A549 treated with AZD9567 at 1 μM for 4 hours (cell line): ENCODE measurements around the gene UCN2. TPM values are rescaled to one million over a fixed set of nuclear protein-coding genes. Genes with fewer than 3 reads are reported as not detected.

Experiments used
- total RNA-seq: library from RNA; stranded (reverse); fragments of 200-300 nt; extraction: Qiagen RNA extraction; gene quantifications from 5 replicates; pipeline ENCODE4 v1.2.3, GENCODE V29; 2022; ENCODE audit not compliant: insufficient read depth

The UCN2 gene, protein sequence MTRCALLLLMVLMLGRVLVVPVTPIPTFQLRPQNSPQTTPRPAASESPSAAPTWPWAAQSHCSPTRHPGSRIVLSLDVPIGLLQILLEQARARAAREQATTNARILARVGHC
- total RNA-seq, result 5.2 to 10.0 TPM (median 9.6 TPM) in 5 replicates

GRCh38 chr3:48563382-48563918, at the start of gene UCN2:
TSS of gene UCN2 (minus strand) at chr3:48563781. CDS start at chr3:48563124, 657 bp downstream.

DNA sequence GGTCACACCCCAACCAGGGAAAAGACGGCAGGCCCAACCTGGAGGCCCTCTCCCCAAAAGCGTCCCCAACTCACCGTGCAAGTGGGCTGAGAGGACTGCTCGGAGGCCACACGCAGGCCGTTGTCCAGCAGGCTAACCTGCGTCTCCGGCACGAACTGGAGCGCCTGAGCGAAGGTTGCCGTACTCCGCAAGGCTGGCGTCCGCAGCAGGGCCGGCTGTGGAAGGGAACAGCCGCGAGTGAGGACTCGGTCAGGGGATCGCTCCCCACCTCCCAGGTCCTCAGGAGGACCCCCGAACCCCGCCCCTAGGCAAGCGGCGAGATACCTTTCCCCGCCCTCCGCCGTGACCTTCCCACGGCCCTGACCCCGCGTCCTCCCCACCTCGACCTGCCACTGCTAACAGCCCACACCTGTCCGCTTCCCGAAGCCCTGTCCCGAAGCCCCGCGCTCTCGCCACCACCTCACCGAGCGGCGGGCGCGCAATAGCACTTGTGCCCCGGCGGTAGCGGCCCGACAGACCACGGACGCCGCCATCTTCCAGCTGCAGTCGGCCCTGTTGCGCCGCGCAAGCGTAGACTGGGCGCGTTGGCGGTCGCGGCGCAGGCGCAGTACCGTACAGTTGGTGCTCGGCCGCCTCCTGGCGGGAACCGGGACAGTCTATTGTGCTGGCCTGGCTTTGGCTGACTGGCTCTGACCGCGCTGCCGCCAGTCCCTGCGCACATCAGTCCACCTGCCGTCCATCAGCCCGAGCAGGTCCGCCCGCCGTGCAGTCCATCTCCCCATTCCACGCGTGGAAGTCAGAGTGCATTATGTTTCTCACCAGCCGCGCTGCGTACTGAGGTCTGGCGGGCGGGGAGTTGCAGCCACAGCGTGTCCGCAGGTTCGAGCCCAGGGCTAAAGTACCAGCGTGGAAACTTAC, 45.8 kb upstream of the UCN2 start, which contains the start of gene UQCRC1:
UQCRC1 (minus strand) TSS at position 559 of the 918 bp plus-strand sequence; CDS start at position 533, 26 bp downstream.

GRCh38 chr3:48595075-48595525, 31.5 kb upstream of the UCN2 start, which contains the start of gene COL7A1:
TSS of gene COL7A1 (minus strand) at chr3:48595329. CDS start at chr3:48595159, 170 bp downstream.

DNA sequence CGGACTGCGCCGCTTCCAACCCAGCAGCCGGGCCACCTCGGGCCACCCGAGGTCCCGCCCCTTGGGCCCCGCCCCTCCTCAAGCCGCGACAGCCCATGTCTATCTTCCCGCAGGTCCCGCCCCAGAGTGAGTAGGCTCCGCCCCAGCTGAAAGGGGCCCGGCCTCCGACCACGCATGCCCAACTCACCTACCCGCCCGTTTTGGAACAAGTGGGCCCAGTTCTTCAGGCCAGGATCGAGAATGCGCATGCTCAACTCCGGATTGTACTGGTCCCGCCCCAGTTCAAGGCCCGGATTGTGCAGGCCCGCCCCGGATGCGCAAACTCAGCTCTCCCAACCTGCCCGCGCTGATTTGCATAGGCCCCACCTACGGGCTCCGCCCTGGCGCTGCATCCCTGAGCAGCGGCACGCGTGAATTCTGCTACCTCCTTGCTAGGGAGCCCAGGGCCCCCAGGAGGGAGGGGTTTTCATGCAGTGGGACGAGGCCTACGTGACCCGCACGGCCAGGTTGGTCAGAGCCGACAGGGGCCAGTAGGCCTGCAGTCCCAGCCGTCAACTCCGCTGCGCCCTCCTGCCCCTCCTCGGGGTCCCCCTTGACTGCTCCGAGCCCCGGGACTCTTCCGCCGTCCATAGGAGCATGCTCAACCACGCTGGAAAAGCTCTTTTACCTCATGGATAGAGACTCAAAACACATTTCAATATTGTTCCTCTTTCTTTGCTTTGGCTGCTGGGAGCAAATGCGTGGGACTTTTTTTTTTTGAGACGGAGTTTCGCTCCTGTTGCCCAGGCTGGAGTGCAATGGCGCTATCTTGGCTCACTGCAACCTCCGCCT, 6.6 kb downstream of the UCN2 start, which contains the start of gene PFKFB4:
PFKFB4 (minus strand) TSS at position 8 of the 831 bp plus-strand sequence. CDS start 26 bp downstream, outside the sequence.

Other genes with a start within 250 kb of the UCN2 start
- gene SPINK8, start 230.1 kb downstream of the UCN2 start, total RNA-seq, result not detected in 5 replicates
- gene FBXW12, start 191.6 kb downstream of the UCN2 start, total RNA-seq, result not detected in 5 replicates
- 13.6 to 22.0 TPM (median 16.2 TPM) in 5 replicates for gene PLXNB1, start 133.7 kb downstream of the UCN2 start, total RNA-seq
- gene CCDC51, start 123.7 kb downstream of the UCN2 start, total RNA-seq, result 24.0 to 33.2 TPM (median 26.9 TPM) in 5 replicates
- gene TMA7, start 123.5 kb downstream of the UCN2 start, total RNA-seq, result 283 to 301 TPM (median 288 TPM) in 5 replicates
- gene ATRIP, start 117.0 kb downstream of the UCN2 start, total RNA-seq, result 10.4 to 11.7 TPM (median 10.9 TPM) in 5 replicates
- 104 to 129 TPM (median 116 TPM) in 5 replicates for gene SHISA5, start 59.6 kb downstream of the UCN2 start, total RNA-seq
- 9.4 to 15.1 TPM (median 12.8 TPM) in 5 replicates for gene PFKFB4, start 7.0 kb downstream of the UCN2 start, total RNA-seq
- gene COL7A1, start 31.5 kb upstream of the UCN2 start, total RNA-seq, result 78.4 to 198 TPM (median 177 TPM) in 5 replicates
- 169 to 205 TPM (median 174 TPM) in 5 replicates for gene UQCRC1, start 45.9 kb upstream of the UCN2 start, total RNA-seq
- gene TMEM89, start 58.0 kb upstream of the UCN2 start, total RNA-seq, result 0.23 TPM in 1 of 5 replicates, not detected in the others
- 8.4 to 23.6 TPM (median 18.4 TPM) in 5 replicates for gene SLC26A6, start 71.7 kb upstream of the UCN2 start, total RNA-seq
- gene CELSR3, start 99.1 kb upstream of the UCN2 start, total RNA-seq, result 2.9 to 4.8 TPM (median 4.2 TPM) in 5 replicates
- 9.9 to 13.6 TPM (median 11.5 TPM) in 5 replicates for gene NCKIPSD, start 122.1 kb upstream of the UCN2 start, total RNA-seq
- gene IP6K2, start 153.4 kb upstream of the UCN2 start, total RNA-seq, result 46.0 to 54.1 TPM (median 51.6 TPM) in 5 replicates